M059J (cell line): ENCODE measurements around the gene ATF6B. TPM values are rescaled to one million over a fixed set of nuclear protein-coding genes. Genes with fewer than 3 reads are reported as not detected.

Source experiments
- DNase-seq: peaks from one replicate; pipeline ENCODE4 v3.0.0-alpha.2; 2012; ENCODE audit warnings: low read depth
- total RNA-seq: library from RNA; depleted of rRNA; stranded (reverse); fragments of >200 nt; shearing (Covaris generic); gene quantifications from 2 replicates; pipeline ENCODE4 v1.2.3, GENCODE V29; 2014; rRNA removed

Gene ATF6B
- 25.3 and 30.3 TPM in 2 replicates for total RNA-seq

GRCh38 chr6:32127717-32128592, at the start of gene ATF6B:
TSS of gene ATF6B (minus strand) at chr6:32128246. CDS start at chr6:32128207, 39 bp downstream.
- DNase-seq, result peak; percentile 100

DNA sequence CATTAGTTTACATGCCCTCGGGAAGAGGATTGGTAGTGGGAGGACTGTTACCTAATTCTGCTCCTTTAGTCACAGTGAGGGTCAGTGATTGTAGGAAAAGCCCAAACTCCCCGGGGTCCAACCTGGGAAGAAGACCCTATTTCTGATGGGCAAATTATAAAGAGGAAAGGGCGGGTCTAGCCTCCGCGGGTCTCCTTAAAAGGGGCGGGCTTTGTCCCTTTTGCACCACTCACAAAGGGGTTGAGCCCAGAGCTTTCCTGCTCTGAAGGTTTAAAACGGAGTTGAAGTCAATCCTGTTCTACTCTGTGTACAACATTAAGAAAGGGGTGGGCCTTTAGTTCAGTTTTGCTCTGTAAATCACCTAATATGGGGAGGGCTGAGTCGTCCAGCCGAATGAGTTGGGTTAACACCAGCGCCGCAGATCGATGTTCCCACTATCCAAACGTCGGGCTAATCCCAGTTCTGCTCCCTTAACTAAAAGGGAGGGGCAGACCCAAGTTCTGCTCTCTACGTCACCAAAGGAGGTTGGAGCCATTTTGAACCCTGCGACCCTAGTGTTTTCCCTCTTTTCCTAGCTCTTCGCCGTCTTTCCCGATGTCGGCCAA, 49.2 kb upstream of the ATF6B start:
- no peak for DNase-seq

- peak; percentile 83 for DNase-seq
These were observed 48.6 kb upstream of the ATF6B start for GRCh38 chr6:32176476-32177182.

GRCh38 chr6:32175711-32176475, 47.8 kb upstream of the ATF6B start, which contains the start of gene AGPAT1:
TSS of gene AGPAT1 (minus strand) at chr6:32176084. CDS start at chr6:32171496, 4,588 bp downstream.
- DNase-seq, result peak; percentile 97

GRCh38 chr6:32175322-32175710, 47.3 kb upstream of the ATF6B start:
- DNase-seq, result no peak

DNA sequence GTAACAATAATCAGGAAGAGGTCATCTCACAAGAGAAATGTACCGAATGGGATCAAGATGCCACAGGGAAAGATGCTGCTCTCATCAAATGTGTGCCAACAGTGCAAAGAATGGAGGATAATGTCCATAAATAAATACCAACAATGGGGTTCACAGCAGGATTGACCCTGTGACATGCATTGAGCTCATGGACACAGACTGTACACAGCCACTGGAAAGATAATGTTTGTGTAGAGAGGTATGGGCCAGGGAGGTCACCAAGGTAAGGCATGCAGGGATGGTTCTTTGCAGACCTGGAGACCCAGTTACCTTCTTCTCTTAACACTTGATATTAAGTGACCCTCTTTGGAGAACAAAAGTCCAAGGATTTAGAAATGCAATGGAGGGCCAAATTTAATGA, 46.4 kb upstream of the ATF6B start:
- no peak for DNase-seq

DNA sequence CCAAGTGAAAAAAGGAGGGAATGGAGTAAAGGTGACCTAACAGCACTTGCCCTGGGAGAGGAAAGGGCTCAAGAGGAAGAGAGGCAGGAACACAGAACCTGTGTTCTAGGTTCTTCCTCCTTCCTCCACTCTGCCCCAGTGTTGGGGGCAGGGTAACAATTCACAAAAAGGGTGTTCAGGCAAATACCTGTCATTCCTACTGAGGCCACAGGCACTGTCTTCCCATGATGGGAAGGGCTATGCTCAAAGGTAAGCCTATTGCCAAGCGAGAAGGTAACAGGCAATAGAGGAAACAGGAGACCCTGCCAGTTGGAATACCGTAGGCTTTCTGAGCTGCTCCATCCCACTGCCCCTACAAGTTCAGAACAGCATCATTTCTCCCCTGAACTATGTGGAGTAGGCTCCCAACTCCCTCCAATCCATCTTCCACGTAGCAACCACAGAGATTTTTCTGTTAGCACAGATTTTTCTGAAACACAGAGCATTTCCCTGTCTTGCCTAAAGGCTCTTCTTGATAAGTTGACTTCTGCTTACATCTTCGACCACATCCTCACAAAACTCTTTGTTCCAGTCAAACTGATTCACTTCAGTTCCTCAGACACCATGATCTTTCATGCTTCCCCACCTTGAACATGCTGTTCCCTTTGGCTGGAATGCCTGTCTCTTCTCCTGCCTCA, 45.1 kb upstream of the ATF6B start:
- no peak for DNase-seq

GRCh38 chr6:32171234-32171633, 43.2 kb upstream of the ATF6B start:
- DNase-seq, result no peak

DNA sequence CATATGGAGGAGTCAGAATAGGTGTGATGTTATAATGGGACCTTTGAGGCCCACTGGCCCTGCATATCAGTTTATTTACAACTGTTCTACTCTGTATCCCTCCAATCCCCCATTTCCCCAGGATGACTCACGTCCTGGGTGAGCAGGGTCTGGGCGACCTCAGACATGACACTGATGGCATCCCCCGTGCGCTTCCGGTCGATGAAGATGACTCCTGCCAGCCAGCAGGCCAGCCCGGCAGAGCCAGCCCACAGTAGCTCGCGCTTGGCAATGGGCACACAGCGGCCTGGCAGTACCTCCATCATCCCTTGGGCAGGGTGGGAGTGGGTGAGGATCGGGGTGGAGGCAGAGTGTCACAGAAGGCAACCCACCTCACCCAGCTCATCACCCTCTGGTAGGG, 42.2 kb upstream of the ATF6B start:
- no peak for DNase-seq

- no peak for DNase-seq
These were observed 41.0 kb upstream of the ATF6B start for GRCh38 chr6:32168807-32169591.

GRCh38 chr6:32168350-32168749, 40.3 kb upstream of the ATF6B start:
- no peak for DNase-seq

GRCh38 chr6:32167761-32168262, 39.8 kb upstream of the ATF6B start:
- DNase-seq, result no peak

- DNase-seq, result no peak
These were observed 39.2 kb upstream of the ATF6B start for GRCh38 chr6:32167154-32167760.

DNA sequence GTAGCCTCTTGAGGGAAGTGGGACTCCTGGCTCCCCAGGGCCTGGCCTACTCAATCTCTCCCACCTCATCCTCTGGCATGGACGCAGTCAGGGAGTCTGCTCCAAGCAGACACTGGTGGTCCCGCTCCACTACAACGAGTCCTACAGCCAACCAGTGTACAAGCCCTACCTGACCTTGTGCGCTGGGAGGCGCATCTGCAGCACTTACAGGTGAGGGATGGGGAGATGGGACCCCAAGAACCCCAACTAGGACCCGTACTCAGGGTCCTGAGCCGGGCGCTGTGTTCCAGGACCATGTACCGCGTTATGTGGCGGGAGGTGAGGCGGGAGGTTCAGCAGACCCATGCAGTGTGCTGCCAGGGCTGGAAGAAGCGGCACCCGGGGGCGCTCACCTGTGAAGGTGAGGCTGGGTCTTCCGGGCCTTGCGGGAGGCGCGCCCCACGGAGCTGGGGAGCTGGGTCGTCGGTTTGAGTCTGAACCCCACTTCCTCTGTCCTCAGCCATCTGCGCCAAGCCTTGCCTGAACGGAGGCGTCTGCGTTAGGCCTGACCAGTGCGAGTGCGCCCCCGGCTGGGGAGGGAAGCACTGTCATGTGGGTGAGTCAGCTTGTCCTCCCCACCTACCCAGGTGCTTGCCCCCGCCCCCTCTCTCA, 38.5 kb upstream of the ATF6B start:
- no peak for DNase-seq

GRCh38 chr6:32164295-32164694, 36.2 kb upstream of the ATF6B start, which contains the start of gene EGFL8:
TSS of gene EGFL8 (plus strand) at chr6:32164595. CDS start at chr6:32166166, 1,571 bp downstream.
- DNase-seq, result no peak

GRCh38 chr6:32163559-32164258, 35.7 kb upstream of the ATF6B start:
- DNase-seq, result no peak

DNA sequence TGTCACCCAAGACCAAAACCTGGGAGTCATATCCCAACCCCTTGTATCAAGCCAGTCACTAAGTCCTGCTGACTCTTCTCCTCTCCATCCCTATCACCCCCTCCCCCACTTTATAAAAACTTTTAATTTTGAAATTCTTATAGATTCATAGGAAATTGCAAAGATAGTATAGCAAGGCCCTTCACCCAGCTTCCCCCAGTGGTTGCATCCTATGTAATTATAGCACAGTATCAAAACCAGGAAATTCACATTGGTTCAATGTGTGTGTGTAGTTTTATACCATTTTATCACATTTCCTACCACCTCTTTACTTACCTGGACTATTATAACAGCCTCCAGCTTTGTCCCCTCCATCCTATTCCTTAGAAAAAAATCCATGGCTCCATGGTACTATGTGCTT, 30.0 kb upstream of the ATF6B start:
- DNase-seq, result no peak

- no peak for DNase-seq
These were observed 28.8 kb upstream of the ATF6B start for GRCh38 chr6:32156891-32157290.
